GM18951 (cell line): ENCODE measurements around the gene SELENOV.

Source experiments
- POLR2A ChIP-seq: IDR thresholded peaks from 4 replicates; pipeline ENCODE4 v1.6.1; 2011; ENCODE audit warnings: mild to moderate bottlenecking; ENCODE audit not compliant: insufficient read length, insufficient read depth; ENCODE audit errors: extremely low read depth
- in situ Hi-C: fragments of 300-500 bp; cut with MboI; formaldehyde crosslinking; loops from one replicate; pipeline ENCODE4 v1.12.0; 2022; ENCODE audit warnings: low sequenced_read_pairs, mixed read lengths, inconsistent platforms; ENCODE audit not compliant: unreplicated experiment

Gene SELENOV

DNA sequence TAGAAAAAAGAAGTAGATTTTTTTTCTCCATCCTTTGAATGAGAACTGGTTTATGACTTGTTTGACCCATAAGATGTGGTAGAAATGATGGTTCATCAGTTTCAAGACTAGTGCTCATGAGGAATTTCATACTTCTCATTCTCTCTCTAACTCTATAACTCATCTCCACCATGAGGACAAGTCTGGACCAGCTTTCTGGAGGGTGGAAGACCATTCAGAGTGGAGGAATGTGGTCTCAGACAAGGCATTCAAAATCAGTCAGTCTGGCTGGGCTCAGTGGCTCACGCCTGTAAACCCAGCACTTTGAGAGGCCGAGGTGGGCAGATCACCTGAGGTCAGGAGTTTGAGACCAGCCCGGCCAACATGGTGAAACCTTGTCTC is 28.5 kb downstream of the SELENOV start:
- TF ChIP-seq POLR2A, result no peak
- in situ Hi-C loops, result no loop called here

DNA sequence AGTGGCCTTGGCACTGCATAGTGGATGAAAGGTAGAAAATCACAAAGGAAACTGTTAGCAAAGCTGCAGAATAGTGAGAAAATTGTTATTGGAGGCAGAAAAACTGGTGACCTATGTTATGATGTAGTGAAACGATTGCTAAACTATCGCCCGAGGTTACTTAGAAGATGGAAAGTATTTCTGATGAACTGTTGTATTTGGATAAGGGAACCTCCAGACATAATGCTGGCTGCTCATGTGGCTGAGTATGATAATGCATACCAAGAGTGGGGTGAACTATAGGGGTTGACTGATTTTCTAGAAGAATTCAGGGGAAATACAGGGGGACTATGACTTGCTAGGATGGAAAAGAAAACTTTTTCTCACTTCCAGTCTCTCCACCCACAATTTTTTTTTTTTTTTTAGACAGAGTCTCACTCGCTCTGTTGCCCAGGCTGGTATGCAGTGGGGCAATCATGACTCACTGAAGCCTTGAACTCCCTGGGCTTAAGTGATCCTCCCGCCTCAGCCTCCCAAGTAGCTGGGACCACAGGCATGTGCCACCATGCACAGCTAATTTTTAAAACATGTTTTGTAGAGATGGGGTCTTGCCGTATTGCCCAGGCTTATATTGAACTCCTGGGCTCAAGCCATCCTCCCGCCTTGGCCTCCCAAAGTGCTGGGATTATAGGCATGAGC is 29.4 kb downstream of the SELENOV start:
- in situ Hi-C loops, result no loop called here
- no peak for TF ChIP-seq POLR2A

DNA sequence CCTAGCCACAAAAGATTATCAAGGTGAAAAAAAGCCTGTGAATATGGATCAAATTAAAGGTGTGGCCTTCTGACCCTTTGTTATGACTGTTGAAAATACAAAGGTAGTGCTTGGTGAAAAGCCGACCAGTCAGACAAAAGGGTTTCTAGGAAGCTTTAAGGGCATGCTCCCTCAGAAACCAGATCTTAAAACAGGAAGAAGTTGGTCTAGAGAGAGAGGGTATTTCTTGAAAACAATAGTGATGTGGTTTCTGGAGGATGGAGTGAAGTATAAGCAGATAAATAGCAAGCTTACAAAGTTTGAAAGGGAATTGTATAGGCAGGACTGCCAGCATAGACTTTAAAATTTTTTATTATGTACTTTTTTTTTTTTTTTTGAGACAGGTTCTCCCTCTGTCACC is 30.0 kb downstream of the SELENOV start:
- no peak for TF ChIP-seq POLR2A
- in situ Hi-C loops, result no loop called here

- TF ChIP-seq POLR2A, result no peak
- in situ Hi-C loops, result no loop called here
Observed at GRCh38 chr19:39546599-39546998, 31.7 kb downstream of the SELENOV start.

- no peak for TF ChIP-seq POLR2A
- in situ Hi-C loops, result loop anchor here (5.0 kb wide), 1 partner anchor 107 kb away; the partner anchor contains the start of gene LGALS16
Observed at GRCh38 chr19:39550197-39550596, 35.3 kb downstream of the SELENOV start.

DNA sequence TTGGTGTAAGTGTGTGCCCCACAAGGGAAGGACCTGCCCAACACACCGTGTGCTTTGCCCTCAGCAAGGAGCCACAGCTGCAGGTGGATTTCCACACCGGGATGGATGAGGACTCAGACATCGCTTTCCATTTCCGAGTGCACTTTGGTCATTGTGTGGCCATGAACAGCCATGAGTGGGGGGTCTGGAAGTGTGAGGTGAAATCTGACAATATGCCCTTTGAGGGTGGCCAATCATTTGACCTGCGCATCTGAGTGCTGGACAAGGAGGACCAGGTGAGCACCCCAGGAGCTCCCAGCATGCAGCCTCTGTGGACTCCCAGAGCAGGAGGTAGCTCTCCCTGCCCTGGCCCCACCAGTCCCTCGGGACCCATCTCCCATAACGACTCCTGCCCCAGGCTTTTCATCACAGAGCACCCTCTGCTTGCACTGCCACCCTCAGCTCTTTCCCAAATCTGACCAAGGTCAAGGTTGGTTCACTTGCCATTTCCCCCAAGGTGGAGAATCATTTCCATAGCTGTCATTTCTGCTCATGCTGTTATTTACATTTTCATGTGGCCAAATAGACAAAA is 38.2 kb downstream of the SELENOV start:
- in situ Hi-C loops, result loop anchor here (5.0 kb wide), 1 partner anchor 104 kb away; the partner anchor contains the start of gene LGALS16
- no peak for TF ChIP-seq POLR2A

DNA sequence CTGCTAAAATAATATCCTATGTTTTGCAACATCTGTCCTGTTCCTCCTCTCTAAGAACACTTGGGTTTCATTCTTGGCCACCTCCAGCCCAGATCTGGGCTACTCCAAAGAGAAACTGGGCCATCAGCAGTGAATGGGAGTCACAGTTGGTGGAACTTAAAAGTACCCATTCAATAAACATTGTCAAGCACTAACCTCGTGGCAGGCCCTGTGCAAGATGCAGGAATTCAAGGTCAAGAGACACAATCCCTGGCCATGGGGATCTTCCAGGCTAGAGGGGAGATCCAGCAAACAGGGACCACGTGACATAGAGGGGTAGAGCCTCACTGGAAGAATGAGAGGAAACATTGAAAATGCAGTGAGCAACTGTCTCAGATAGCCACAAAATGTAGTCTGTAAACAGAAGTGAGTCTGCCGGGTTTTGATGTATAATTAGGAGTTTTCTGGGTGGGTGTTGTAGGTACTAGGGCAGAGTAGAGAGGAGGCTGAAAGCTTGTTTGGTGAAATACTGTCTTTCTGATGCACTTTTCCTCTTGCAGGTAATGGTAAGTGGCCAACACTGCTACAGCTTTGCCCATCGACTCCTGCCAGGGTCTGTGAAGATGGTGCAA is 39.9 kb downstream of the SELENOV start:
- in situ Hi-C loops, result loop anchor here (5.0 kb wide), 1 partner anchor 102 kb away; the partner anchor contains the start of gene LGALS16
- no peak for TF ChIP-seq POLR2A

DNA sequence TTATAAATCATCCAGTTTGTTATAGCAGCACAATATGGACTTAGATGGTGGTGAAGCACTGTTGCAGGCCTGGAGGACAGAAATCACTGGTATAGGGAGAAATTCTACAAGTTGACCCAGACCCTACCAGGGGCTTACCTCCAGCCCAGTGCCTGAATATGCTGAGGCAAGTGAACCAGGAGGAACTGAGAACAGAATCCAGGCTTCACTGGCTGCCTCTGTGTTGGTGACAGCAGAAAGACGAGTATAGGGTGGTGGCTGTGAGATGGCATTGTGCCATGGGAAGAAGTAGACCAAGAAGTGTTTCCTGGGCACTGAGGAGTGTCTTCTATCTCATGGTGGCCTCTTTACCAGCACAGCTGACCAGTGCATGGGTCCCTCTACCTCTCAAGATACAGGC is 40.9 kb downstream of the SELENOV start:
- TF ChIP-seq POLR2A, result no peak
- in situ Hi-C loops, result no loop called here

DNA sequence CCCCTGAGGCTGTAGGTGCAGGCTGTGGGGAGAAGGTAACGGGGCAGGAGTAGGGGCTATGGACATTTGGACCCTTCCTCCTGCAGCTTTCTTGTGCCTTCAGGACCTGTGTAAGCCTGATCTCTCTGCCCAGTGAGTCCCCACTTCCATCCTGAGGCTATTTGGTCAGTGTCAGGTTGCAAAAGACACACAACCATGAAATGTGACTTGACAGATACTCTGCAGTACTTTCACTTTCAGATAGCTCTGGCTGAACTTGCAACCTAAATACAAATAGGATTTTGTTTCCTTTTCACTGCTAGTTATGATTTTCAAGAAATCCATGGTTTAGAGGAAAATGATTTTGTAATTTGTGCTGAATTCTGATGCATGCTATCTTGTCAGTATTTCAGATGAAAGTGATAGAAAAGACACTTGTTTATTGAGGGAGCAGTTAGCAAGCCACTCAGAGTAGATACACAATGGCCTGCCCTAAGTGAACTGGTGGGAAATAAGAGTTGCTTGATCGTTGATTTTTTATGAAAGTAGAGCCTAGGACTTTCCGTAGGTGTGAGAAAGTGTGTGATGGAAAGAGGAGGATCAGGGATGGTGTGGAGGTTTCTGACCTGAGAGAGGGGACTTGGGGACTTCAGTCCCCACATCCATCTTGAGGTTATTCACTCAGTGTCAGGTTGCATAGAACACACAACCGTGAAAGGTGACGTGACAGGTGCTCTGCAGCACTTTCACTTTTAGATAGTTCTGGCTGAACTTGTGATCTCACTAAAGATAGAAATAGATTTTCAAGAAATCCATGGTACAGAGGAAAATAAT is 43.1 kb downstream of the SELENOV start:
- in situ Hi-C loops, result no loop called here
- TF ChIP-seq POLR2A, result no peak

GRCh38 chr19:39558624-39559117 is 43.7 kb downstream of the SELENOV start:
- TF ChIP-seq POLR2A, result no peak
- in situ Hi-C loops, result no loop called here

DNA sequence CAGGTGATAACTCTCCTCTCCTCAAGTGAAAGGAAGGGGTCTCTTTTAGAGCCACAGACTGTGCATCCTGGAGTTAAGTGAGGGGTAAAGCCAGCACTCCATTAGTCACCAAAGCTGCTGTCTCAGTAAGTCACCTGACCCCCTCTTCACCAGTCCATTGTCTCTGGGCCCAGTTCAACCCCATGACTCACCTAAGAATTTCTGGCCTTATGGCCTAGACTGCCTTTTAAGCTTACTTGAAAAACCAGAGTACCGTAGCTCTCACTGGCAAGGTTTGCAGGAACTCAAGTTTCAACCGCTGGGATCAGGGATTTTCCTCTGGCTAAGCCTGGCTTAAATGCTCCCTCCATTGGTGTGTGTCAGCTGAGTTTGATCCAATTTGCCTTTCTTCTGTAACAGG is 48.5 kb downstream of the SELENOV start:
- no peak for TF ChIP-seq POLR2A
- in situ Hi-C loops, result no loop called here

DNA sequence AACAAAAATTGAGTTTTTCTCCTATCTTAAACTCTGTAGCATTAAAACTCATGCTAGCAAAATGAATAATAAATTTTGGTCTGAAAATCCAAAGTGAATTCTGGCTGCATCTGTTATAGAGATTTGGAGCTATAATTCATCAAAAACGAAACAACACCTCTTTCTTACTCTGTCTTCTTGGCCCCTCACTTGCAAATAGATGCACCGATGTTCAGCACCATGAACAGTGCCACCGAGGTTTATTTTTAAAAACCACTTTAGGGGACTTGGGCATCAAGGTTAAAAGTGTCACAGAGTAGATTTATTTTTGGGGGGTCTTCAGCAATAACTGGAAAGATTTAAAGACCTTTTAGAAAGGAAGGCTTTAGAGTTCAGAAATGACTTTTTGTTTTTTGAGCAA is 51.1 kb downstream of the SELENOV start:
- in situ Hi-C loops, result no loop called here
- no peak for TF ChIP-seq POLR2A

GRCh38 chr19:39568604-39569003 is 53.7 kb downstream of the SELENOV start:
- TF ChIP-seq POLR2A, result no peak
- in situ Hi-C loops, result no loop called here
